Transverse colon (tissue), 4 donors: ENCODE results near the gene CDK18.

Experiments
- CTCF ChIP-seq, 5 experiments: fragments of 200-600 bp in 3 of 5; fragments of 450-650 bp in 2 of 5; sonication (generic) in 3 of 5; IDR thresholded peaks; 1 replicate in 2 of 5; 2 replicates in 3 of 5; pipeline ENCODE4 v1.5.1; 2016 to 2017; ENCODE audit warnings: antibody characterized with exemption in 5 of 5, inconsistent platforms in 3 of 5, mild to moderate bottlenecking in 2 of 5, moderate library complexity in 1 of 5
- POLR2A ChIP-seq: fragments of 450-650 bp; IDR thresholded peaks from one replicate; pipeline ENCODE4 v1.6.1; 2016; ENCODE audit warnings: antibody characterized with exemption, mild to moderate bottlenecking, moderate library complexity
- POLR2AphosphoS5 ChIP-seq, 3 donors: sonication (generic); formaldehyde crosslinking; IDR thresholded peaks; one replicate each; pipeline ENCODE4 v1.6.1; 2016; ENCODE audit warnings: antibody characterized with exemption in 3 of 3

DNA sequence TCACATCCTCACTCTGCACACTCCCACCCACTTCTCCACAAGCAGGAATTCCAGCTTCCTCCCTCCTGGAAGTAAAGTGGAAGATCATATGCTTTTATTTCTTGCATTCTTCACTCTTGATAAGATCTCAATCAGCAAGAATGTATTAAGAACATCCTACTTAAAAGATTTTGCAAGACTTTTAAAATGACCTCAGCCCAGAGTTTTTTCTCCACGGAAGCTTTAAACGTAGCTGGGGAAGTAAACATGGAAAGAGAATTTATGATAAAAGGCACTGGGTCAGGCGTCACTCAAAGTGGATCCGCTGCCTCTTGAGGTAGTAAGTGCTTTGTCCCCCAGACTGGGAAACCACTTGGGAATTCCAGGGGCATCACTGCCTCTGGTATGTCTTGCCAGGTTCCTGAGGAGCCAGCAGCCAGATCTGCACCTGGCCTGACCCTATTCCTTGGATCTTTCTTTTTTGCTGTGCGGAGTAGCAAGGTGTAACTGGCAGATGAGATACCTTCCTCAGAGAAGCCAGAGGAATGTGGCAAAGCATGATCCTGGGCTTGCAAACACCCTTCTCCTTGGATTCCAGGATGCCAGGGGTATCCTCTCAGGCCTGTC is 33.9 kb downstream of the CDK18 start:
- TF ChIP-seq CTCF (IDR thresholded peaks at IDR 0.05) (no peak), POLR2A (no peak), POLR2AphosphoS5 (IDR thresholded peaks at IDR 0.05) (no peak)
